Epithelial cell of esophagus (primary cell): Measurements from ENCODE around the gene SMIM7.
"Not testable (repeated sequence)": the region's sequence is repeated elsewhere in the genome, so short reads cannot be mapped to it uniquely, and the experiment has no call there.

Experiments
- DNase-seq: peaks from one replicate; pipeline ENCODE4 v3.0.0; 2010; ENCODE audit warnings: low read depth
- H3K4me3 ChIP-seq: 2 replicates; pipeline ENCODE4 v1.5.1; 2011; ENCODE audit warnings: mild to moderate bottlenecking, low read length, control low read depth
- TF ChIP-seq, protein P1 (sequence below): IDR thresholded peaks from 2 replicates; pipeline ENCODE4 v1.5.1; 2011; ENCODE audit warnings: low read depth, mild to moderate bottlenecking, low read length, control low read depth, inconsistent platforms; ENCODE audit not compliant: insufficient read depth; ENCODE audit errors: missing control alignments

SMIM7 gene

GRCh38 chr19:16670291-16670690, 10.3 kb upstream of the SMIM7 start:
- H3K4me3 ChIP-seq = no peak overlapping the region
- TF ChIP-seq, protein P1, sequence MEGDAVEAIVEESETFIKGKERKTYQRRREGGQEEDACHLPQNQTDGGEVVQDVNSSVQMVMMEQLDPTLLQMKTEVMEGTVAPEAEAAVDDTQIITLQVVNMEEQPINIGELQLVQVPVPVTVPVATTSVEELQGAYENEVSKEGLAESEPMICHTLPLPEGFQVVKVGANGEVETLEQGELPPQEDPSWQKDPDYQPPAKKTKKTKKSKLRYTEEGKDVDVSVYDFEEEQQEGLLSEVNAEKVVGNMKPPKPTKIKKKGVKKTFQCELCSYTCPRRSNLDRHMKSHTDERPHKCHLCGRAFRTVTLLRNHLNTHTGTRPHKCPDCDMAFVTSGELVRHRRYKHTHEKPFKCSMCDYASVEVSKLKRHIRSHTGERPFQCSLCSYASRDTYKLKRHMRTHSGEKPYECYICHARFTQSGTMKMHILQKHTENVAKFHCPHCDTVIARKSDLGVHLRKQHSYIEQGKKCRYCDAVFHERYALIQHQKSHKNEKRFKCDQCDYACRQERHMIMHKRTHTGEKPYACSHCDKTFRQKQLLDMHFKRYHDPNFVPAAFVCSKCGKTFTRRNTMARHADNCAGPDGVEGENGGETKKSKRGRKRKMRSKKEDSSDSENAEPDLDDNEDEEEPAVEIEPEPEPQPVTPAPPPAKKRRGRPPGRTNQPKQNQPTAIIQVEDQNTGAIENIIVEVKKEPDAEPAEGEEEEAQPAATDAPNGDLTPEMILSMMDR = no peak
- no peak for DNase-seq

- not testable (repeated sequence) for H3K4me3 ChIP-seq, DNase-seq
Observed at GRCh38 chr19:16668702-16669101, 8.8 kb upstream of the SMIM7 start.

- TF ChIP-seq, protein P1 = no peak
- DNase-seq = no peak
- no peak overlapping the region for H3K4me3 ChIP-seq
Observed at GRCh38 chr19:16668176-16668575, 8.2 kb upstream of the SMIM7 start.

- no peak for DNase-seq
- TF ChIP-seq, protein P1 = no peak
- H3K4me3 ChIP-seq = peak overlapping the region; percentile 77
Observed at GRCh38 chr19:16661480-16662034, 1.6 kb upstream of the SMIM7 start.

DNA sequence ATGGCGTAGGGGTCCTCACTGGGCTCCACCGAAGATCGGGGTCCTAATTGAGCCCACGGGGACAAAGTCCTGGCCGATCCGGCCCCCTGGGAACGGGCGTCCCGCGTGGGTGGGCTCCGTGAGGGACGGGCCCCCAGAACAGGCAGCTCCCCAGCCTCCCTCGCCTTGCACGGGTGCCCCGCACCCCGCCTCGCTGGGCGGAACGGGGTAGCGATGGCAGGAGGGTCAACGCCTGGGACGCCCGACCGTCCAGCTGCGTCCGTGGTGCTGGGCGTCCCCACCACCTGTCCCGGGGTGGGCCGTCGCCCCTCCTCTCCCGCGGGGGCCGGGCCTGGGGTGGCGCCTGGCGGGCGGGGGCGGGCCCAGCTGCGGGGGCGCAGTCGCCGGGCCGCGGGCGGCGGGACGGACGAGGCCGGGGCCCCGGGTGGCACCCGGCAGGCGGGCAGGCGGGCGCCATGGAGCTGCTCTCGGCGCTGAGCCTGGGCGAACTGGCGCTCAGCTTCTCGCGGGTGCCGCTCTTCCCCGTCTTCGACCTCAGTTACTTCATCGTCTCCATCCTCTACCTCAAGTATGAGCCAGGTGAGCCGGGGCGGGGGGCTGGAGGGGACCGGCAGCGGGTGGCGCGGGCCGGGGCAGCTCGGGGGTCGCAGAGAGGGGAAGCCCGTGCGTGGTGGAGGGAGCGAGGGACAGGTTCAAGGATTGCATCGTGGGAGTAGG, 977 bp upstream of the SMIM7 start, which contains the start of gene TMEM38A:
Gene TMEM38A (plus strand): TSS at position 377 of the 717 bp plus-strand sequence. CDS start 79 bp downstream, at position 456.
- TF ChIP-seq, protein P1 = no peak
- DNase-seq = peak; percentile 30
- peak within 1 kb of the TSS; percentile 77 for H3K4me3 ChIP-seq

DNA sequence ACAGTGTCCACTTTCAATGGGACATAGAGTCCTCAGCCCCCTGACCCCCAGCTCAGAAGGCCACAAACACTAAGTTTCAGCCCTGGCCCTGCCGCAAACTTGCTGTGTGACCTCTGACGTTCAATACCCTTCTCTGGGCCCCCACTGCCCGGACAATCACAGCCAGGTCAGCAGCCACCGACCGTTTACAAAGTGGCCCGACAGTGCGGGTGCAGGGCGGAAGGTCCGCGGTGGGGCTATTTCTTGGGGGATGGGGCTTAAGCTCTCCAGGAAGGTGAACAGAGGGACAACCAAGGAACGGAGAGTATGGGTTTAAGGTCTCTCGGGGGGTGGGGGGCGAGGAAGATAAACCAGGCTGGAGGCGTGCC, 496 bp downstream of the SMIM7 start:
- H3K4me3 ChIP-seq = peak overlapping the region; percentile 77
- no peak for DNase-seq
- TF ChIP-seq, protein P1 = no peak

- DNase-seq = no peak
- no peak overlapping the region for H3K4me3 ChIP-seq
- TF ChIP-seq, protein P1 = no peak
Observed at GRCh38 chr19:16657384-16657783, 2.6 kb downstream of the SMIM7 start.
